Measurements from ENCODE around the gene SLC43A2. TPM values are rescaled to one million over a fixed set of nuclear protein-coding genes. Genes with fewer than 3 reads are reported as not detected.
A peak's percentile ranks its signal among the peaks of the same experiment; 100 is the strongest.

Gene SLC43A2
- total and polyA plus RNA-seq, 2 of the 13 experiments (the other 11 are each of a cell fraction or from before 2014, with no cell fraction given): 7.3 to 20.0 TPM

DNA sequence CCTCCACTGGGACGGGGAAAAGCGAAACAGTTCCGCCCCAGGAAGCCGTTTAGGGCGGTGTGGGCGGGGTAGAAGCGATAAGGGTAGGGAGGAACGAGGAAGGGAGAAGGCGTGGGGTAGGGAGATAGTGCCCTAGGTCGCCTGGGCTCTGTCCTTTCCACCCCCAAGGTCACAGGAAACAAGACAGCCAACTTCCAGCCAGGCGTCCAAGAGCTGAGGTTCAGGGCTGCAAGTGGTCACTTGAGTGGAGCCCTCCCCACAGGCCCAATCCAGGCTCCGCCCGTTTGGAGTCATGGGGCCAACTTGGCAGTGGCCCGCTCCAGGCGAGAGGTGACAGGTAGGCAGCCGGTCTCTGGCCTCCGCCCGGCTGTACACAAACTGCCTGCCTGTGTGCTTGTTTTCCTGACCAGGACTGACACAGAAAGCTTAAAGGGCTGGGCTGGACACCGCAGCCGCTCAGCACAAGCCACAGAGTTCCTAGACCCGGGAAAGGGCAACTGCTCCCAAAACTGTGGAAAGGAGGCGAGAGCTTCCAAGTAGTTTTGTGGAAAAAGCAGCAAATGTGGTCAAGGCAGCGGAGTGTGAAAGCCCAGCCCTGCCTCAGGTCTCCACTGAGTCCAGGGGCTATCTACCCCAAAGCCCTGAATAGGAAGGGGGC lies 21.3 kb upstream of the SLC43A2 start, which contains the start of gene RILP (continued):
- TF ChIP-seq, protein P1, sequence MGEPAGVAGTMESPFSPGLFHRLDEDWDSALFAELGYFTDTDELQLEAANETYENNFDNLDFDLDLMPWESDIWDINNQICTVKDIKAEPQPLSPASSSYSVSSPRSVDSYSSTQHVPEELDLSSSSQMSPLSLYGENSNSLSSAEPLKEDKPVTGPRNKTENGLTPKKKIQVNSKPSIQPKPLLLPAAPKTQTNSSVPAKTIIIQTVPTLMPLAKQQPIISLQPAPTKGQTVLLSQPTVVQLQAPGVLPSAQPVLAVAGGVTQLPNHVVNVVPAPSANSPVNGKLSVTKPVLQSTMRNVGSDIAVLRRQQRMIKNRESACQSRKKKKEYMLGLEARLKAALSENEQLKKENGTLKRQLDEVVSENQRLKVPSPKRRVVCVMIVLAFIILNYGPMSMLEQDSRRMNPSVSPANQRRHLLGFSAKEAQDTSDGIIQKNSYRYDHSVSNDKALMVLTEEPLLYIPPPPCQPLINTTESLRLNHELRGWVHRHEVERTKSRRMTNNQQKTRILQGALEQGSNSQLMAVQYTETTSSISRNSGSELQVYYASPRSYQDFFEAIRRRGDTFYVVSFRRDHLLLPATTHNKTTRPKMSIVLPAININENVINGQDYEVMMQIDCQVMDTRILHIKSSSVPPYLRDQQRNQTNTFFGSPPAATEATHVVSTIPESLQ (CRISPR knock-in tag; conservative IDR thresholded peaks at IDR 0.05): no peak
- TF ChIP-seq, protein P2, sequence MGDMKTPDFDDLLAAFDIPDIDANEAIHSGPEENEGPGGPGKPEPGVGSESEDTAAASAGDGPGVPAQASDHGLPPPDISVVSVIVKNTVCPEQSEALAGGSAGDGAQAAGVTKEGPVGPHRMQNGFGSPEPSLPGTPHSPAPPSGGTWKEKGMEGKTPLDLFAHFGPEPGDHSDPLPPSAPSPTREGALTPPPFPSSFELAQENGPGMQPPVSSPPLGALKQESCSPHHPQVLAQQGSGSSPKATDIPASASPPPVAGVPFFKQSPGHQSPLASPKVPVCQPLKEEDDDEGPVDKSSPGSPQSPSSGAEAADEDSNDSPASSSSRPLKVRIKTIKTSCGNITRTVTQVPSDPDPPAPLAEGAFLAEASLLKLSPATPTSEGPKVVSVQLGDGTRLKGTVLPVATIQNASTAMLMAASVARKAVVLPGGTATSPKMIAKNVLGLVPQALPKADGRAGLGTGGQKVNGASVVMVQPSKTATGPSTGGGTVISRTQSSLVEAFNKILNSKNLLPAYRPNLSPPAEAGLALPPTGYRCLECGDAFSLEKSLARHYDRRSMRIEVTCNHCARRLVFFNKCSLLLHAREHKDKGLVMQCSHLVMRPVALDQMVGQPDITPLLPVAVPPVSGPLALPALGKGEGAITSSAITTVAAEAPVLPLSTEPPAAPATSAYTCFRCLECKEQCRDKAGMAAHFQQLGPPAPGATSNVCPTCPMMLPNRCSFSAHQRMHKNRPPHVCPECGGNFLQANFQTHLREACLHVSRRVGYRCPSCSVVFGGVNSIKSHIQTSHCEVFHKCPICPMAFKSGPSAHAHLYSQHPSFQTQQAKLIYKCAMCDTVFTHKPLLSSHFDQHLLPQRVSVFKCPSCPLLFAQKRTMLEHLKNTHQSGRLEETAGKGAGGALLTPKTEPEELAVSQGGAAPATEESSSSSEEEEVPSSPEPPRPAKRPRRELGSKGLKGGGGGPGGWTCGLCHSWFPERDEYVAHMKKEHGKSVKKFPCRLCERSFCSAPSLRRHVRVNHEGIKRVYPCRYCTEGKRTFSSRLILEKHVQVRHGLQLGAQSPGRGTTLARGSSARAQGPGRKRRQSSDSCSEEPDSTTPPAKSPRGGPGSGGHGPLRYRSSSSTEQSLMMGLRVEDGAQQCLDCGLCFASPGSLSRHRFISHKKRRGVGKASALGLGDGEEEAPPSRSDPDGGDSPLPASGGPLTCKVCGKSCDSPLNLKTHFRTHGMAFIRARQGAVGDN (CRISPR knock-in tag; IDR thresholded peaks at IDR 0.05): peak; percentile 77
- TF ChIP-seq, protein P3, sequence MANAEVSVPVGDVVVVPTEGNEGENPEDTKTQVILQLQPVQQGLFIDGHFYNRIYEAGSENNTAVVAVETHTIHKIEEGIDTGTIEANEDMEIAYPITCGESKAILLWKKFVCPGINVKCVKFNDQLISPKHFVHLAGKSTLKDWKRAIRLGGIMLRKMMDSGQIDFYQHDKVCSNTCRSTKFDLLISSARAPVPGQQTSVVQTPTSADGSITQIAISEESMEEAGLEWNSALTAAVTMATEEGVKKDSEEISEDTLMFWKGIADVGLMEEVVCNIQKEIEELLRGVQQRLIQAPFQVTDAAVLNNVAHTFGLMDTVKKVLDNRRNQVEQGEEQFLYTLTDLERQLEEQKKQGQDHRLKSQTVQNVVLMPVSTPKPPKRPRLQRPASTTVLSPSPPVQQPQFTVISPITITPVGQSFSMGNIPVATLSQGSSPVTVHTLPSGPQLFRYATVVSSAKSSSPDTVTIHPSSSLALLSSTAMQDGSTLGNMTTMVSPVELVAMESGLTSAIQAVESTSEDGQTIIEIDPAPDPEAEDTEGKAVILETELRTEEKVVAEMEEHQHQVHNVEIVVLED (CRISPR knock-in tag; IDR thresholded peaks at IDR 0.05; ENCODE audit: borderline replicate concordance): no peak
- TF ChIP-seq NFRKB (IDR thresholded peaks at IDR 0.05) (no peak), FOXJ3 (CRISPR knock-in tag; IDR thresholded peaks at IDR 0.05; ENCODE audit: borderline replicate concordance) (0 out of 2 replicates have a peak, but pooled peaks have one; percentile 21), CHD4 (IDR thresholded peaks at IDR 0.05; ENCODE audit: borderline replicate concordance, low read length) (no peak), WIZ (CRISPR knock-in tag; IDR thresholded peaks at IDR 0.05) (no peak; the same call in 1 of the 2 replicates), SP5 (CRISPR knock-in tag; IDR thresholded peaks at IDR 0.05; ENCODE audit: borderline replicate concordance, low read depth) (peak; percentile 78; the same call in 1 of the 2 replicates), HMGA1 (CRISPR knock-in tag; conservative IDR thresholded peaks at IDR 0.05) (no peak), ZMAT3 (CRISPR knock-in tag; conservative IDR thresholded peaks at IDR 0.05) (peak; percentile 63; the same call in 1 of the 2 replicates), ZNF354B (CRISPR knock-in tag; IDR thresholded peaks at IDR 0.05) (0 out of 2 replicates have a peak, but pooled peaks have one; percentile 55), ZFAT (CRISPR knock-in tag; conservative IDR thresholded peaks at IDR 0.05) (no peak), ZNF317 (CRISPR knock-in tag; IDR thresholded peaks at IDR 0.05) (peak; percentile 69; the same call in 1 of the 2 replicates), ZNF7 (CRISPR knock-in tag; IDR thresholded peaks at IDR 0.05) (no peak)
- TF ChIP-seq, protein P4, sequence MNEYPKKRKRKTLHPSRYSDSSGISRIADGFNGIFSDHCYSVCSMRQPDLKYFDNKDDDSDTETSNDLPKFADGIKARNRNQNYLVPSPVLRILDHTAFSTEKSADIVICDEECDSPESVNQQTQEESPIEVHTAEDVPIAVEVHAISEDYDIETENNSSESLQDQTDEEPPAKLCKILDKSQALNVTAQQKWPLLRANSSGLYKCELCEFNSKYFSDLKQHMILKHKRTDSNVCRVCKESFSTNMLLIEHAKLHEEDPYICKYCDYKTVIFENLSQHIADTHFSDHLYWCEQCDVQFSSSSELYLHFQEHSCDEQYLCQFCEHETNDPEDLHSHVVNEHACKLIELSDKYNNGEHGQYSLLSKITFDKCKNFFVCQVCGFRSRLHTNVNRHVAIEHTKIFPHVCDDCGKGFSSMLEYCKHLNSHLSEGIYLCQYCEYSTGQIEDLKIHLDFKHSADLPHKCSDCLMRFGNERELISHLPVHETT (CRISPR knock-in tag; conservative IDR thresholded peaks at IDR 0.05): no peak
- TF ChIP-seq, protein P5, sequence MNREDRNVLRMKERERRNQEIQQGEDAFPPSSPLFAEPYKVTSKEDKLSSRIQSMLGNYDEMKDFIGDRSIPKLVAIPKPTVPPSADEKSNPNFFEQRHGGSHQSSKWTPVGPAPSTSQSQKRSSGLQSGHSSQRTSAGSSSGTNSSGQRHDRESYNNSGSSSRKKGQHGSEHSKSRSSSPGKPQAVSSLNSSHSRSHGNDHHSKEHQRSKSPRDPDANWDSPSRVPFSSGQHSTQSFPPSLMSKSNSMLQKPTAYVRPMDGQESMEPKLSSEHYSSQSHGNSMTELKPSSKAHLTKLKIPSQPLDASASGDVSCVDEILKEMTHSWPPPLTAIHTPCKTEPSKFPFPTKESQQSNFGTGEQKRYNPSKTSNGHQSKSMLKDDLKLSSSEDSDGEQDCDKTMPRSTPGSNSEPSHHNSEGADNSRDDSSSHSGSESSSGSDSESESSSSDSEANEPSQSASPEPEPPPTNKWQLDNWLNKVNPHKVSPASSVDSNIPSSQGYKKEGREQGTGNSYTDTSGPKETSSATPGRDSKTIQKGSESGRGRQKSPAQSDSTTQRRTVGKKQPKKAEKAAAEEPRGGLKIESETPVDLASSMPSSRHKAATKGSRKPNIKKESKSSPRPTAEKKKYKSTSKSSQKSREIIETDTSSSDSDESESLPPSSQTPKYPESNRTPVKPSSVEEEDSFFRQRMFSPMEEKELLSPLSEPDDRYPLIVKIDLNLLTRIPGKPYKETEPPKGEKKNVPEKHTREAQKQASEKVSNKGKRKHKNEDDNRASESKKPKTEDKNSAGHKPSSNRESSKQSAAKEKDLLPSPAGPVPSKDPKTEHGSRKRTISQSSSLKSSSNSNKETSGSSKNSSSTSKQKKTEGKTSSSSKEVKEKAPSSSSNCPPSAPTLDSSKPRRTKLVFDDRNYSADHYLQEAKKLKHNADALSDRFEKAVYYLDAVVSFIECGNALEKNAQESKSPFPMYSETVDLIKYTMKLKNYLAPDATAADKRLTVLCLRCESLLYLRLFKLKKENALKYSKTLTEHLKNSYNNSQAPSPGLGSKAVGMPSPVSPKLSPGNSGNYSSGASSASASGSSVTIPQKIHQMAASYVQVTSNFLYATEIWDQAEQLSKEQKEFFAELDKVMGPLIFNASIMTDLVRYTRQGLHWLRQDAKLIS (CRISPR knock-in tag; IDR thresholded peaks at IDR 0.05): no peak

Measured in HepG2 (cell line).